Measurements from ENCODE around the gene GLRB.

- TF ChIP-seq CTCF (IDR thresholded peaks at IDR 0.05) (no peak), ZFX (IDR thresholded peaks at IDR 0.05; ENCODE audit: borderline replicate concordance) (no peak)
Measured at GRCh38 chr4:157121401-157121800, 45.5 kb downstream of the GLRB start.

Measured in 22Rv1 (cell line).